SKM-1 (cell line): ENCODE results near the gene NMNAT1.
A peak's percentile ranks its signal among the peaks of the same experiment; 100 is the strongest.
"Not testable (repeated sequence)": the region's sequence is repeated elsewhere in the genome, so short reads cannot be mapped to it uniquely, and the experiment has no call there.

Experiments
- DNase-seq: peaks from one replicate; lab custom pipeline; 2025; ENCODE audit not compliant: unreplicated experiment; lab: John Stamatoyannopoulos, UW

NMNAT1 gene

DNA sequence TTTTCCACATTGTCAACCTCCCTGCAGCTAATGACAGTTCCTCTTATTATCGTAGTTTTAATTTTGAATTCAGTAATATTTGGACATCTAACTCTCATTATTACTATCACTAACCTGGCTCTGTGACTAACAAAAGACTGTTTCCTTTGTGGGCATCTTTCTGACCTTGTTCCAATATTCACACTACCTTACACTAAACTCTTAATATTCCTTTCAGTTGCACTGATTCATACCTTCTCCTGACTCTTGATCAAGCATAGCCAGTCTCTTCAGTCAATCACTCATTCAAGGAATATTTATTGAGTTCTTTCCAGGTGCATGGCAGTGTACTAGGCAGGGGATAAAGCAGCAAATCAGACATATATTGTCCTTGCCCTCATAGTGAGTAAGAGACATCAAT lies 25.4 kb upstream of the NMNAT1 start:
- no peak for DNase-seq

GRCh38 chr1:9920606-9921005 lies 22.7 kb upstream of the NMNAT1 start:
- DNase-seq: no peak

- DNase-seq: no peak
Observed at GRCh38 chr1:9922342-9922741, 20.9 kb upstream of the NMNAT1 start.

DNA sequence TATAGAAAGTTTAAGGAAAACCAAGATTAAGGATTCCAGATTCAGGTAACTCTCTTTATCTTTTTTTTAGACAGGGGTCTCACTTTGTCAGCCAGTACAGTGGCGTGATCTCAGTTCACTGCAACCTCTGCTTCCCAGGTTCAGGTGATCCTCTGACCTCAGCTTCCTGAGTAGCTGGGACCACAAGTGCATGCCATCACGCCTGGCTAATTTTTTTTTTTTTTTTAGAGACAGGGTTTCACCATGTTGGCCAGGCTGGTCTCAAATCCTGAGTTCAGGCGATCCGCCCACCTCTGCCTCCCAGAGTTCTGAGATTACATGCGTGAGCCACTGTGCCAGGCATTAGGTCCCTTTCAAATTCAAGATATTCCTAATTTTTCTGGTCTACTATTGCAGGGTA lies 16.0 kb upstream of the NMNAT1 start:
- DNase-seq: no peak

GRCh38 chr1:9929431-9930385 lies 13.6 kb upstream of the NMNAT1 start:
- no peak for DNase-seq

- DNase-seq: peak; percentile 26
Observed at GRCh38 chr1:9942399-9942938, 806 bp upstream of the NMNAT1 start.

DNA sequence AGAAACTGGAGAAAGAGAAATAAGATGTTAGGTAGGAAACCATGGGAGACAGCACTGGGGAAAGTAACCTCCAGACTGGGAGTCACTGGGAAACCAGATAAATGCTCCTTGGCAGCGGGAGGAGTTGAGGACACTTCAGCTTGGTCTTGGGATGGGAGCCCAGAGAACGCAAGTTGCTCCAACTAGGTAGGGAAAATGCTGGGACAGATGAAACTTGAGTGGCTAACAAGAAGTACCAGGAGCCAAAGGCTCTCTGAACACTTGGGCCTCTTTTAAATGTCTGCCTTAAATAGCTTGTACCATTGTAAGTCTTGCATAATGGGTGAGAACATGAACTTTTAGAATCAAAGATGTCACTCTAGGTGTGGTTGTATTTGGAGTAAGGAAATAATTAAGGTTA lies 3.0 kb downstream of the NMNAT1 start:
- no peak for DNase-seq

GRCh38 chr1:9957726-9958125 lies 14.5 kb downstream of the NMNAT1 start:
- no peak for DNase-seq

- DNase-seq: no peak
Observed at GRCh38 chr1:9960011-9960410, 16.7 kb downstream of the NMNAT1 start.

- no peak for DNase-seq
Observed at GRCh38 chr1:9960706-9961562, 17.7 kb downstream of the NMNAT1 start.

DNA sequence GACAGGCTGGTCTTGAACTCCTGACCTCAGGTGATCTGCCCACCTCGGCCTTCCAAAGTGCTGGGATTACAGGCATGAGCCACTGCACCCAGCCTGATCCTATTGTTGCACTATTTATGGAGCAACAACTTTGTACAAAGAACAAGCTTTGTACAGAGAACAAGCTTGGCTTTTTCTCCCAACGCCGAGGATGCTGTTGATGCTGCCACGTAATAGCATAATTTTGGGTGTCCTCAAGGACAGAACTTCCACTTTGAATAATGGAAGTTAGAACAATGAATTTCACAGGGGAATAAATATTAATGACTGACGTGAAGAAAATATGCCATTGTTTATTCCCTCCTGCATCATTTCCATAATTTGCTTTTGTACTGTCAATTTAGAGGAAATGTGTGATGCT lies 41.0 kb downstream of the NMNAT1 start:
- no peak for DNase-seq

- no peak for DNase-seq
Observed at GRCh38 chr1:9985001-9985400, 41.7 kb downstream of the NMNAT1 start.

GRCh38 chr1:9989773-9990172 lies 46.5 kb downstream of the NMNAT1 start:
- no peak for DNase-seq

DNA sequence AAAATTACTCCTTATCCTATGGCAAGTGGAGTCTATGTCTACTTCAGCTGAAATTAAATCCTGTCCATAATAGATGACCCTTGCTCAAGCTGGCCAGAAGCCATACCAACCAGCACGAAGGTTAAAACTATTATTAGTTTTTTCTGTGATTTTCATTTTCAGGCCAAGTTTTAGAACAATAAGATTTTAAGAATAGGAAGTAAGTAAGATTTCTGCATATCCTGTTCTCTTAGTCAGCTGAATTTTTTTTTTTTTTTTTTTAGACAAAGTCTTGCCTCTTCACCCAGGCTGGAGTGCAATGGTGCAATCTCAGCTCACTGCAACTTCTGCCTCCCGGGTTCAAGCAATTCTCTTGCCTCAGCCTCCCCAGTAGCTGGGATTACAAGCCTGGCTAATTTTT lies 47.7 kb downstream of the NMNAT1 start:
- no peak for DNase-seq

GRCh38 chr1:9992910-9993309 lies 49.6 kb downstream of the NMNAT1 start:
- DNase-seq: no peak

GRCh38 chr1:9993561-9994075 lies 50.3 kb downstream of the NMNAT1 start:
- DNase-seq: no peak

DNA sequence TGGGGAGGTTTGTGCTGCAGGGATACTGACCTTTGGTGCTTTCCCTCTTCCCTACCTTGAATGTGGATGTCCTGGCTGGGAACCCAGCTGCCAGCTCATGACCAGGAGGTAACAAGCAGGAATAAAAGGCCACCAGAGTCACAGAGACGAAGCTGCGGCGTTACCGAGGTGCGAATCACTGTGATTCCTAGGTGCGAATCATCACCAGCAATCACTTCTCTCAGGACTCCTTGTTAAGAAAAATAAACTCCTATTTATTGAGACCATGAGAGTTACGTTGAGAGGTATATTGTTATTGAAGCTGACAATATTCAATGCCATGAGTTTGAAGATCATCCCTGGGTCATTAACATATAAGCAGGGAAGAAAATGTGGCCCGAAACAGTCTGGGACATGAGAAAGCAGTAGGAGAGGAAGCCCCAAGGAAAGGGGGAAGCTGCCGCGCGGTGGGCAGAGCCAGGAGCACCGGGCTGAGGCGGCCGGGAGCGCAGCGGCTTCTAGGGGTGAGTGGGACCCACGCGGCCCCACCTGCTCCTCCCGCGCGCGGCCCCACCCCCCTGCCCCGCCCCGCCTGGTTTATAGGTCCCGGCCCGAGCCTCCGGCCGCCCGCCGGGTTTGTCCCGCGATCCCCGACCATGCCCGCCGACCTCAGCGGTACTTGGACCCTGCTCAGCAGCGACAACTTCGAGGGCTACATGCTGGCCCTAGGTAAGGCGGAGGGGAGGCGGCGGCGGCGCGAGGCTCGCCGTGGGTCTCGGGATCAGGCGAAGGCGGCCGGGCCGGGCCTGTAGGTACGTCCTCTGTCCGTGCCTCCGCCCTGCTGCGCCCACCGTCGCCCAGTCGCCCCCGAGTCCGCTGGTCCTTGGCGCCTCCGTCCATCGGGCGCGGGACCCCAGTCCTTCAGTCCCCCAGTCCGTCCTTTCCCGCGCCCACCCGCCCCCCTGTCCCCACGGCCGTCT lies 53.6 kb downstream of the NMNAT1 start, which contains the start of gene RBP7:
Gene RBP7 (plus strand): TSS at position 605 of the 959 bp plus-strand sequence. CDS start 31 bp downstream, at position 636.
- no peak for DNase-seq

GRCh38 chr1:10001016-10001665 lies 57.9 kb downstream of the NMNAT1 start:
- DNase-seq: no peak

DNA sequence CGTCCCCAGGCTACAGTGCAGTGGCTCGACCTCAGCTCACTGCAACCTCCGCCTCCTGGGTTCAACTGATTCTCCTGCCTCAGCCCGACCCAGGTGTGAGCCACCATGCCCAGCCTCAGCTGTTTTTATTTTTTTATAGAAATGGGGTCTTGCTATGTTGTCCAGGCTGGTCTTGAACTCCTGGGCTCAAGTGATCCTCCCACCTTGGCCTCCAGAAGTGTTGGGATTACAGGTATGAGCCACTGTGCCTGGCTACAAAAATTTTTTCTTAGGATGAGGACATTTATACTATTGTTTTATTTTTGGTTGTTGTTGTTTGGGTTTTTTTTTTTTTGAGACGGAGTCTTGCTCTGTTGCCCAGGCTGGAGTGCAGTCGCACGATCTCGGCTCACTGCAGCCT lies 62.0 kb downstream of the NMNAT1 start:
- DNase-seq: not testable (repeated sequence)

GRCh38 chr1:10007169-10007568 lies 63.9 kb downstream of the NMNAT1 start:
- no peak for DNase-seq
